ENCODE measurements around the gene SNAPIN.

SNAPIN gene

GRCh38 chr1:153619171-153619570 is 39.3 kb upstream of the SNAPIN start:
- Histone ChIP-seq H3K4me2 (ENCODE audit: low read depth, low read length, poor library complexity, severe bottlenecking) (no peak overlapping the region), H3K9ac (ENCODE audit: low read depth, low read length, poor library complexity, severe bottlenecking) (no peak overlapping the region), H3K4me3 (ENCODE audit: low read length, poor library complexity, severe bottlenecking) (no peak overlapping the region), H2AFZ (ENCODE audit: low read length) (no peak overlapping the region), H3K36me3 (ENCODE audit: insufficient read depth, low read length) (no peaks in the 10 kb centered on the region), H4K20me1 (ENCODE audit: insufficient read depth, low read length, poor library complexity, severe bottlenecking) (no peaks in the 10 kb centered on the region), H3K79me2 (ENCODE audit: insufficient read depth, low read length) (no peaks in the 10 kb centered on the region), H3K27me3 (ENCODE audit: insufficient read depth, low read length, poor library complexity, severe bottlenecking) (no peaks in the 10 kb centered on the region), H3F3A (ENCODE audit: low read depth) (no peaks in the 10 kb centered on the region), H3K4me1 (ENCODE audit: insufficient read depth, low read length, poor library complexity, severe bottlenecking) (peaks cover 4% of the 10 kb centered on the region), H3K9me2 (replicated peaks; ENCODE audit: low read depth, low read length) (no peaks in the 10 kb centered on the region), H3K9me3 (ENCODE audit: insufficient read depth, low read depth, low read length) (no peaks in the 10 kb centered on the region)
- TF ChIP-seq, protein P1, sequence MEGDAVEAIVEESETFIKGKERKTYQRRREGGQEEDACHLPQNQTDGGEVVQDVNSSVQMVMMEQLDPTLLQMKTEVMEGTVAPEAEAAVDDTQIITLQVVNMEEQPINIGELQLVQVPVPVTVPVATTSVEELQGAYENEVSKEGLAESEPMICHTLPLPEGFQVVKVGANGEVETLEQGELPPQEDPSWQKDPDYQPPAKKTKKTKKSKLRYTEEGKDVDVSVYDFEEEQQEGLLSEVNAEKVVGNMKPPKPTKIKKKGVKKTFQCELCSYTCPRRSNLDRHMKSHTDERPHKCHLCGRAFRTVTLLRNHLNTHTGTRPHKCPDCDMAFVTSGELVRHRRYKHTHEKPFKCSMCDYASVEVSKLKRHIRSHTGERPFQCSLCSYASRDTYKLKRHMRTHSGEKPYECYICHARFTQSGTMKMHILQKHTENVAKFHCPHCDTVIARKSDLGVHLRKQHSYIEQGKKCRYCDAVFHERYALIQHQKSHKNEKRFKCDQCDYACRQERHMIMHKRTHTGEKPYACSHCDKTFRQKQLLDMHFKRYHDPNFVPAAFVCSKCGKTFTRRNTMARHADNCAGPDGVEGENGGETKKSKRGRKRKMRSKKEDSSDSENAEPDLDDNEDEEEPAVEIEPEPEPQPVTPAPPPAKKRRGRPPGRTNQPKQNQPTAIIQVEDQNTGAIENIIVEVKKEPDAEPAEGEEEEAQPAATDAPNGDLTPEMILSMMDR (conservative IDR thresholded peaks at IDR 0.05; ENCODE audit: low read length) = no peak
- no peak for TF ChIP-seq EZH2phosphoT487 (IDR thresholded peaks at IDR 0.05; ENCODE audit: borderline replicate concordance)

GRCh38 chr1:153623101-153623500 is 35.4 kb upstream of the SNAPIN start:
- Histone ChIP-seq H3F3A (ENCODE audit: low read depth) (no peaks in the 10 kb centered on the region), H4K20me1 (ENCODE audit: insufficient read depth, low read length, poor library complexity, severe bottlenecking) (no peaks in the 10 kb centered on the region), H3K79me2 (ENCODE audit: insufficient read depth, low read length) (no peaks in the 10 kb centered on the region), H3K9me3 (ENCODE audit: insufficient read depth, low read depth, low read length) (no peaks in the 10 kb centered on the region), H3K4me2 (ENCODE audit: low read depth, low read length, poor library complexity, severe bottlenecking) (no peak overlapping the region), H3K4me1 (ENCODE audit: insufficient read depth, low read length, poor library complexity, severe bottlenecking) (peaks cover 14% of the 10 kb centered on the region), H3K9me2 (replicated peaks; ENCODE audit: low read depth, low read length) (no peaks in the 10 kb centered on the region), H3K9ac (ENCODE audit: low read depth, low read length, poor library complexity, severe bottlenecking) (no peak overlapping the region), H2AFZ (ENCODE audit: low read length) (no peak overlapping the region), H3K27me3 (ENCODE audit: insufficient read depth, low read length, poor library complexity, severe bottlenecking) (no peaks in the 10 kb centered on the region), H3K4me3 (ENCODE audit: low read length, poor library complexity, severe bottlenecking) (no peak overlapping the region), H3K36me3 (ENCODE audit: insufficient read depth, low read length) (no peaks in the 10 kb centered on the region)
- TF ChIP-seq, protein P1 (conservative IDR thresholded peaks at IDR 0.05; ENCODE audit: low read length) = no peak
- no peak for TF ChIP-seq EZH2phosphoT487 (IDR thresholded peaks at IDR 0.05; ENCODE audit: borderline replicate concordance)

DNA sequence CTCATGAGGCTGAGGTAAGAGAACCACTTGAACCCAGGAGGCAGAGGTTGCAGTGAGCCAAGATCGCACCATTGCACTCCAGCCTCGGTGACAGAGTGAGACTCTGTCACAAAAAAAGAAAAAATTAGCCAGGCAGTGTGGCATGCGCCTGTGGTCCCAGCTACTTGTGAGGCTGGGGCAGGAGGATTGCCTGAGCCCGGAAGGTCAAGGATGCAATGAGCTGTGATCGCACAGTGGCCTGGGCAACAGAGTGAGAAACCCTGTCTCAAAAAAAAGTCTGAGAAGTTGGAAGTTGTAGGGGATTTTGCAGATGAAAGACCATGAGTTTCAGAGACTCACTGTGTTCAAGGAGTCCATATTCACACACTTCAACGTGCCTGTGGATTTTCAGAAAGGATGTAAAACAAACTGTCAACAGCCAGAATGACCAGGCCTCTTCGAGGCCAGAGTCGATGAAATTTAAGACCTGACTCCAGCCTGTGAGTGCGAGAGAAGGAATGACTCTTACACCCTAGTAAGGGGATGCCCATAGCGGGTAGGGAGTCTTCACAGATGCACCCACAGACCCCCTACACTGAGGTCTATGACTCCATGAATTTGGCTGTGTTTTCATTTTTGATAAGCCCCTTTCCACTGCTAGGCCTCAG is 33.4 kb upstream of the SNAPIN start:
- Histone ChIP-seq H3K79me2 (ENCODE audit: insufficient read depth, low read length) (no peaks in the 10 kb centered on the region), H3K9ac (ENCODE audit: low read depth, low read length, poor library complexity, severe bottlenecking) (no peak overlapping the region), H3K9me3 (ENCODE audit: insufficient read depth, low read depth, low read length) (no peaks in the 10 kb centered on the region), H2AFZ (ENCODE audit: low read length) (no peak overlapping the region), H3F3A (ENCODE audit: low read depth) (no peaks in the 10 kb centered on the region), H3K4me3 (ENCODE audit: low read length, poor library complexity, severe bottlenecking) (no peak overlapping the region), H3K27me3 (ENCODE audit: insufficient read depth, low read length, poor library complexity, severe bottlenecking) (no peaks in the 10 kb centered on the region), H3K4me1 (ENCODE audit: insufficient read depth, low read length, poor library complexity, severe bottlenecking) (peaks cover 26% of the 10 kb centered on the region), H3K4me2 (ENCODE audit: low read depth, low read length, poor library complexity, severe bottlenecking) (no peak overlapping the region), H3K36me3 (ENCODE audit: insufficient read depth, low read length) (no peaks in the 10 kb centered on the region), H3K9me2 (replicated peaks; ENCODE audit: low read depth, low read length) (no peaks in the 10 kb centered on the region), H4K20me1 (ENCODE audit: insufficient read depth, low read length, poor library complexity, severe bottlenecking) (no peaks in the 10 kb centered on the region)
- TF ChIP-seq, protein P1 (conservative IDR thresholded peaks at IDR 0.05; ENCODE audit: low read length) = no peak
- TF ChIP-seq EZH2phosphoT487 (IDR thresholded peaks at IDR 0.05; ENCODE audit: borderline replicate concordance) = no peak

All from Loucy (cell line).